ENCODE results near the gene EDAR.

GRCh38 chr2:108918941-108919341, 70.1 kb downstream of the EDAR start:
- TF ChIP-seq CTCF (optimal IDR thresholded peaks at IDR 0.05 in 1 of 3, IDR thresholded peaks at IDR 0.05 in 1 of 3, conservative IDR thresholded peaks at IDR 0.05 in 1 of 3; ENCODE audit: extremely low read depth in 1 of 3, insufficient read depth in 2 of 3, low read length in 3 of 3) (no peak), EZH2 (IDR thresholded peaks at IDR 0.05; ENCODE audit: low read length) (no peak)
